ENCODE data around the gene EPHA1. TPM values are rescaled to one million over a fixed set of nuclear protein-coding genes. Genes with fewer than 3 reads are reported as not detected.

Gene EPHA1
- 1 to 10 TPM; 1.1 to 1.9 (median 1.5) TPM for total RNA-seq

DNA sequence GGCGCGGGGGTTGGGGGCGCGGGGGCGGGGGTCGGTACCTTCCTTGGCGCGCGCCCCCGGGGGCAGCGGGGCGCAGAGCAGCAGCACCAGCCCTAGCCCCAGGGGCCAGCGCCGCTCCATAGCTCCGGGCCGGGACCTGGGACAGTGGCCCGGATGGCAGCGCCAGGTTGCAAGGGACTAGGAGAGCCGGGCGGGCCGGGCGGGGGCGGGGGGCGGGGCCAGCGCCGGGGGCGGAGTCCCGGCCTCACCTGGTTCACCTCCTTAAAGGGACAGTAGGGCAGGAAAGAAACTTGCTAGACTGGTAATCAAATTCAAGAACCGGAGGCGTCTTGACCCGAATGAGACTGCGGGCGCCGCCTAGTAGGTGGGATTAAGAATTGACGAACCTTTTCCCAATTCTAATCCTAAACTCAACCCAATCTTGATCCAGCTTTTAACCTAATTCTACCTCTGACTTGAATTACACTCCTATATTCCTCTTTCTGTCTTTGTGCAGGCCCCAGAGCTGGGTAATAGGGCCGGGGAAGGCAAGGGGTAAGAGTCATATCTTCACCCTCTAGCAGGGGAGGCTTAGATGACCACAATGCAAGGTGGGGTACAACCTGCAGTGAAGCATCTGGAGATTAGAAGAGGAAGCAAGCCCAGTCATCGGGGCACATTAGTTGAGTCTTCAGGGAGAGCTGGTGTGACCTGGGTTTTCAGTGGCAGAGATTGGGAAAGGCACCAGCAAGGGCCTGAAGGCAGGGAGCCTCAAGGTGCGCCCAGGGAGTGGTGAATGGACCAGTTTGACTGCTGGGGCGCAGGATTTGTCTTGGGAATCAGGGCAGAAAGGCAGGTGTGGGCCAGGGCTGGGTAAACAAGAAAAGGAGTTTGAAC lies at the start of gene EPHA1:
Gene EPHA1 (minus strand): TSS at position 171 of the 876 bp plus-strand sequence. CDS start 51 bp downstream, at position 120.
- DNase-seq = peak; percentile 56
- Mint-ChIP-seq H3K4me1 (ENCODE audit: low read depth) (peaks cover 63% of the 10 kb centered on the region), H3K27me3 (ENCODE audit: low read depth) (peaks cover 4% of the 10 kb centered on the region), H3K9me3 (no peaks in the 10 kb centered on the region), H3K36me3 (ENCODE audit: insufficient read depth) (no peaks in the 10 kb centered on the region), H3K4me3 (peak within 1 kb of the TSS; percentile 81)
- peak; percentile 42 to 49 for ATAC-seq

DNA sequence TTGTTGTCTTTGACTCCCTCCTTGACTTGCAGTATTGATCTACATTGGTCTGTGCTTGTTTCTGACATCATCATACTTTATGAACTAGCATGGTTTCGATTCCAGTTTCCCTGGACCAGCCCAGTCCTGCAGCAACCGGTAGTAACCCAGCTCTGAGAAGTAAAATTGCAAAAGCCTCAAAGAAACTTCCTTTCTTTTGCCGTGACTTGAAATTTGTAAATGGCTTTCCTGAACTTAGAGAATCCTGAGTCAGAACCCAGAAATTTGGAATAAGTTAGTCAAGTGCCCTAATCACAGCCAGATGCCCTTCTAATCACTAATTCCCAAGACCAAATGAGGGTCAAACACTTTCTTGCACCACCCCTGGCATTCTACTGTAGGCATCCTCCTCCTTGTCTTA lies 49.6 kb upstream of the EPHA1 start:
- Mint-ChIP-seq H3K4me3 (no peak overlapping the region), H3K4me1 (ENCODE audit: low read depth) (peaks cover under 1% of the 10 kb centered on the region), H3K9me3 (peaks cover 4% of the 10 kb centered on the region)

GRCh38 chr7:143456992-143457793 lies 48.5 kb upstream of the EPHA1 start:
- Mint-ChIP-seq H3K36me3 (ENCODE audit: insufficient read depth) (peaks cover 8% of the 10 kb centered on the region), H3K4me1 (ENCODE audit: low read depth) (peaks cover 9% of the 10 kb centered on the region), H3K9me3 (peaks cover 4% of the 10 kb centered on the region), H3K27me3 (ENCODE audit: low read depth) (no peaks in the 10 kb centered on the region), H3K4me3 (no peak overlapping the region)
- DNase-seq (no peak), ATAC-seq (no peak)

More for the DNA sequence above, 49.6 kb upstream of the EPHA1 start:
- Mint-ChIP-seq H3K27me3 (ENCODE audit: low read depth) (no peaks in the 10 kb centered on the region), H3K36me3 (ENCODE audit: insufficient read depth) (peaks cover 9% of the 10 kb centered on the region)
- no peak for DNase-seq
- no peak for ATAC-seq

GRCh38 chr7:143455942-143456341 lies 47.3 kb upstream of the EPHA1 start:
- H3K4me3 Mint-ChIP-seq = no peak overlapping the region
- H3K4me1 Mint-ChIP-seq (ENCODE audit: low read depth) = peaks cover 9% of the 10 kb centered on the region
- H3K9me3 Mint-ChIP-seq = no peaks in the 10 kb centered on the region
- H3K36me3 Mint-ChIP-seq (ENCODE audit: insufficient read depth) = peaks cover 8% of the 10 kb centered on the region
- ATAC-seq (no peak), DNase-seq (no peak)
- H3K27me3 Mint-ChIP-seq (ENCODE audit: low read depth) = no peaks in the 10 kb centered on the region

DNA sequence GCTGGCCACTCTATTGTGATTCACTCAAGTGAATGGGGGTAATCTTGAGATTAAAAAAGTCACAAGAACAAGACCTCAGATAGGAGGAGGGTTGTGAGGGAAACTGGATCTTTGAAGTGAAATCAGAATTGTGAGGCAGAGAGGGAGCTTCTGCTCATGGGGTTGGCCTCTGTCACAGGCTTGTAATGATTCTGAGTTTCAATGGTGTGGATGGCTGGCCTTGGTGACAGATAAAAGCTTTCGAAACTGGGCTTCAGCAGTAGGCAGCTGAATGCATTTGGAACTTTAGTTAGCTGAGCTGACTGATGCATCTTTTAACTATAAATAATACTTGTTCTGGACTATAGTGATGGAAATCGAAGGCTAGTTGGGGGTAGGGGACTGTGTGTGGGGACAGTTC lies 46.8 kb upstream of the EPHA1 start:
- Mint-ChIP-seq H3K27me3 (ENCODE audit: low read depth) (no peaks in the 10 kb centered on the region), H3K9me3 (no peaks in the 10 kb centered on the region), H3K4me1 (ENCODE audit: low read depth) (peaks cover 9% of the 10 kb centered on the region), H3K36me3 (ENCODE audit: insufficient read depth) (peaks cover 5% of the 10 kb centered on the region), H3K4me3 (no peak overlapping the region)
- ATAC-seq = no peak
- DNase-seq = no peak

DNA sequence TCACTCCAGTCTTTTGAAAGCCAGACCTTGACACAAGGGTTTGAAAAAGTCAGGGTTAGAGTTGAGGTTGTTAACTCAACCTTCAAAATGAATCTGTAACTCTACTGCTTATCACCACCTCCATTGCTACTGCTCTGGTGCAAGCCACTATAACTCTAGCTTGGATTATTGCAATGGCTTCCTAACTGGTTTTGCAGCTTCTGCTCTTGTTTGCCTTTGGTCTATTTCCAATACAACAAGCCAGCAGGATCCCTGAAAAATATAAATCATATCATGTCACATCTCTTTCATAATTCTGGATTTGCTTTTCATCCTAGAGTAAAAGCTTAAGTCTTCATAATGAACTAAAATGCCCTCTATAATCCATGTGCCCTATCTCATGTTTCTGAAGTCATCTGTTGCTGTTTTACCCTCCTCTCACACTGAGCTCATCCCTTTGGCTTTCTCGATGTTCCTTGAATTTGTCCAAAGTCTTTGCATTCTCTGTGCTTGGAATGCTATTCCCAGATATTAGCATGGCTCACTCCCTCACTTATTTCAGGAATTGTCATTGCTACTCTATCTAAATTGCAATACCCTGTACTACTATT lies 45.5 kb upstream of the EPHA1 start:
- no peaks in the 10 kb centered on the region for H3K9me3 Mint-ChIP-seq
- ATAC-seq = no peak
- peaks cover 9% of the 10 kb centered on the region for H3K4me1 Mint-ChIP-seq (ENCODE audit: low read depth)
- H3K27me3 Mint-ChIP-seq (ENCODE audit: low read depth) = no peaks in the 10 kb centered on the region
- H3K36me3 Mint-ChIP-seq (ENCODE audit: insufficient read depth) = peaks cover 5% of the 10 kb centered on the region
- DNase-seq = no peak
- no peak overlapping the region for H3K4me3 Mint-ChIP-seq

- no peak overlapping the region for H3K4me3 Mint-ChIP-seq
- ATAC-seq (no peak), DNase-seq (no peak)
- no peaks in the 10 kb centered on the region for H3K27me3 Mint-ChIP-seq (ENCODE audit: low read depth)
- H3K4me1 Mint-ChIP-seq (ENCODE audit: low read depth) = peaks cover 9% of the 10 kb centered on the region
- H3K36me3 Mint-ChIP-seq (ENCODE audit: insufficient read depth) = peaks cover 2% of the 10 kb centered on the region
- no peaks in the 10 kb centered on the region for H3K9me3 Mint-ChIP-seq
Measured at GRCh38 chr7:143452495-143452894, 43.8 kb upstream of the EPHA1 start.

GRCh38 chr7:143451746-143452145 lies 43.1 kb upstream of the EPHA1 start:
- peaks cover 9% of the 10 kb centered on the region for H3K4me1 Mint-ChIP-seq (ENCODE audit: low read depth)
- H3K9me3 Mint-ChIP-seq = no peaks in the 10 kb centered on the region
- H3K27me3 Mint-ChIP-seq (ENCODE audit: low read depth) = no peaks in the 10 kb centered on the region
- ATAC-seq (no peak), DNase-seq (no peak)
- H3K4me3 Mint-ChIP-seq = no peak overlapping the region
- H3K36me3 Mint-ChIP-seq (ENCODE audit: insufficient read depth) = peaks cover 1% of the 10 kb centered on the region

- Mint-ChIP-seq H3K36me3 (ENCODE audit: insufficient read depth) (no peaks in the 10 kb centered on the region), H3K4me1 (ENCODE audit: low read depth) (peaks cover 9% of the 10 kb centered on the region), H3K4me3 (no peak overlapping the region), H3K9me3 (no peaks in the 10 kb centered on the region), H3K27me3 (ENCODE audit: low read depth) (no peaks in the 10 kb centered on the region)
- DNase-seq (no peak), ATAC-seq (no peak)
Measured at GRCh38 chr7:143451122-143451521, 42.5 kb upstream of the EPHA1 start.

DNA sequence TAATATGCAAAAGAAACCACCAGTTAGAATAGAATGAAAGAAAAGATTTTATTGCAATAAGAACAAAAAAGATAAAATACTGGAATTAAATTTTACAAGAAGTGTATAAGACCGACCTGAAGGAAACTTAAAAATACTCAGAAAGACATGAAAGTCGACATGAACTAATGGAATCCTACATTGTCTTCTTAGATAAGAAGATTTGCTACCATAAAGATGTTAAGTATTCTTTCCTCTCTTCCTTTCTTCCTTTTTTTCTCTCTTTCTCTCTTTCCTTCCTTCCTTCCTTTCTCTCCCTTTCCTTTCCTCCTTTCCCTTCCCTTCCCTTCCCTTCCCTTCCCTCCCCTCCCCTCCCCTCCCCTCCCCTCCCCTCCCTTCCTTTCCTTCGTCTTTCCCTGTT lies 41.1 kb upstream of the EPHA1 start:
- ATAC-seq = no peak
- no peak for DNase-seq
- Mint-ChIP-seq H3K4me1 (ENCODE audit: low read depth) (peaks cover 9% of the 10 kb centered on the region), H3K36me3 (ENCODE audit: insufficient read depth) (no peaks in the 10 kb centered on the region), H3K9me3 (no peaks in the 10 kb centered on the region), H3K4me3 (no peak overlapping the region), H3K27me3 (ENCODE audit: low read depth) (no peaks in the 10 kb centered on the region)

DNA sequence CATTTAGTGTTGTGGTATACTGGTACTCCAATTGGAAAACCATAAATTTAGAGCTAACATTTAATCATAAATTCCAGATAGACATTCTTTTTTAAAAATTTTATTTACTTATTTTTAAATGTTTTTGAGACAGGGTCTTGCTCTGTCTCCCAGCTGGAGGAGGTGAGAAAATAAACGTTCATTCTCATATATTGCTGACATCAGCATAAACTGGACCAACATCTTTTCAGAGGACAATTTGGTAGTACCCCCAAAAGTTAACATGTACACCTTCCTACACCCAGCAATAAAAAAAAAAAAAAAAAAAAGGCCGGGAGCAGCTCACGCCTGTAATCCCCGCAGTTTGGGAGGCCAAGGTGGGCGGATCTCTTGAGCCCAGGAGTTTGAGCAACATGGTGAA lies 39.8 kb upstream of the EPHA1 start:
- no peaks in the 10 kb centered on the region for H3K36me3 Mint-ChIP-seq (ENCODE audit: insufficient read depth)
- H3K4me1 Mint-ChIP-seq (ENCODE audit: low read depth) = peaks cover 9% of the 10 kb centered on the region
- H3K9me3 Mint-ChIP-seq = no peaks in the 10 kb centered on the region
- ATAC-seq (no peak), DNase-seq (no peak)
- no peaks in the 10 kb centered on the region for H3K27me3 Mint-ChIP-seq (ENCODE audit: low read depth)
- H3K4me3 Mint-ChIP-seq = no peak overlapping the region

DNA sequence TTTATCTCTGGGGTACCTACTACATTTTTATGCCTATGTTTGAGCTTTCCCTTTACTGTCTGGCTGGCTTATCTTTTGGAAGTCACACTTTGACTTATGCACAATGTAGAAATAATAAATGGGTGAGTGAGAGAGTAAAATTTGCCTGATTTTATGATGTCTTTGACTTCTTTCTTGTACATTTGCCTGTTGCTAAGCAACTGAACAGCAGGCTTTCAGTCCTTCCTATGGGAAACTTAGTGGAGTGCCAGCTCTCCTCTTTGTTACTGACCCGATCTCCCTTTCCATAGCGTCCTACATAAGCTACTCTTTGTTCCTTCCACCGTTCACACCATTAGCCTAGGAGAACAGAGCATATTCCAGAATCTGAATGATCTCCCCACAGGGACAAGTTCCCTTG lies 38.8 kb upstream of the EPHA1 start:
- H3K9me3 Mint-ChIP-seq = no peaks in the 10 kb centered on the region
- H3K27me3 Mint-ChIP-seq (ENCODE audit: low read depth) = no peaks in the 10 kb centered on the region
- ATAC-seq = no peak
- H3K36me3 Mint-ChIP-seq (ENCODE audit: insufficient read depth) = no peaks in the 10 kb centered on the region
- H3K4me3 Mint-ChIP-seq = no peak overlapping the region
- H3K4me1 Mint-ChIP-seq (ENCODE audit: low read depth) = peaks cover 3% of the 10 kb centered on the region
- DNase-seq = no peak

DNA sequence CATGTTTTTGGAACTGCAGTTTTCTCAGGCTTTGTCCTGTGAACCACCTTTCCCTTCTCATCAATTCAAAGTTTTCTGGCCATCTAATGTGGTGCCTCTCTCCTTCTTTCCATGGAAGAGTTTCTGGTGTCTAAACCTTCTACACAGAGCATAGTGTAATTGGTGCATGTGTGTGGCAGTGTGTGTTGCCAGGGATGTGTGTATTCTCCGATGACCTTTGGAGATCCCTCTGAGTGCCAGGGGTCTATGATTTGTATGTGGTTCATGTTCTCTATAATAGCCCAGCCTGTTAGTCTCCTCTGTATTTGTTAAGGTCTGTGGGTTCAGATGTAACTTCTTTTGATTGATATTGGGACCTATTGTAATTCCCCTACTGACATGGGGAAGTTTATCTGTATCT lies 36.1 kb upstream of the EPHA1 start:
- H3K4me1 Mint-ChIP-seq (ENCODE audit: low read depth) = peaks cover under 1% of the 10 kb centered on the region
- no peaks in the 10 kb centered on the region for H3K27me3 Mint-ChIP-seq (ENCODE audit: low read depth)
- no peak for ATAC-seq
- no peaks in the 10 kb centered on the region for H3K9me3 Mint-ChIP-seq
- H3K4me3 Mint-ChIP-seq = no peak overlapping the region
- no peak for DNase-seq
- H3K36me3 Mint-ChIP-seq (ENCODE audit: insufficient read depth) = peaks cover 4% of the 10 kb centered on the region

- no peaks in the 10 kb centered on the region for H3K9me3 Mint-ChIP-seq
- DNase-seq (no peak), ATAC-seq (no peak)
- peaks cover 4% of the 10 kb centered on the region for H3K36me3 Mint-ChIP-seq (ENCODE audit: insufficient read depth)
- peaks cover 3% of the 10 kb centered on the region for H3K4me1 Mint-ChIP-seq (ENCODE audit: low read depth)
- no peak overlapping the region for H3K4me3 Mint-ChIP-seq
- no peaks in the 10 kb centered on the region for H3K27me3 Mint-ChIP-seq (ENCODE audit: low read depth)
Measured at GRCh38 chr7:143444063-143444782, 35.6 kb upstream of the EPHA1 start.
